Effector CD4-positive, alpha-beta T cell (primary cell): Measurements from ENCODE around the gene NCDN.

Source experiments
- DNase-seq: peaks from one replicate; pipeline ENCODE4 v3.0.0-alpha.2; 2020

The NCDN gene

GRCh38 chr1:35554266-35555211, 3.1 kb upstream of the NCDN start:
- no peak for DNase-seq

DNA sequence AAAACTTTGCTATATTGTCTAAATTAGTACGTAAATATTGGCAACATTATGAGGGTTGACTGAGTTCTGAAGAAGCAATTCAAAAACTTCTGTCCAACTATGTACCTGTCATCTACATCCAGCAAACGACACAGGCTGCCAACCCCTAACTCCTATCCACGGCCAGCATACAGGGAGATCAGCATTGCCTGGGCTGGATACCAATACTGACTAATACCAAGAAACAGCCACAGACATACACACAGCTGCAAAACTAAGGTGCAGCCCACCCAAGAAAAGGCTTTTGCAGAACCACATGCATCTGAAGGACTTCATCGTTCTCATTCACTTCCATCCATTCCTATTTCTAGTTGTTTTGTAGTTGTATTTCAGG, 2.4 kb upstream of the NCDN start:
- DNase-seq: no peak

GRCh38 chr1:35555601-35556477, 1.8 kb upstream of the NCDN start:
- DNase-seq: no peak

DNA sequence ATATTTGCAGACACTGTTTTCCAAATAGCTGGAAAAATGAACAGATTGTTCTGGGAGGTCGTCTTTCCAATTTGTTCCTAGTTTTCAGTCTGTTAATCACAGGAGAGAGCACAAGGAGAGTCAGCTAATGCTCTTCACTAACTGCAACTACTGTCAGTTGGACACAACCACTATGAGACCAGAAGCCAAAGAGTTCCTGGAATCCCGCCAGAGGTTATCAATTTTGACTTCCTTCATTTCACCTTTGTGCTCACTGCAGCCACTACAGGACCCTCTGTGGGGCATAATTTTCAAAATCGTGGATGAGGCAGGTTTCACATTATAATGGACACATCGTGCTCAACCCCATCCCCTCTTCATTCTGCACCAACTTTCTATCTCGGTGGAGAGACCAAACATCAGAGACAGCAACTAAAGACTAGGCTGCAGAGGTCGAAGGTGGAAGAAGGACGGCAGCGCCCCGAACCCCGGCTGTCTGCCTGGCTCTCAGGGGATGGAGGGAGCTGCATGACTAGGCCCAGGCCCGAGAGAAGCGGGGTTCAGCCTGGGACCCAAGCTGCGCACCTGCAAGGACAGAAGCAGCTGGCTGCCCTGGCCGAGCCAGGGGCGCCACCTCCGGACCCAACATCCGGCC, 998 bp upstream of the NCDN start:
- DNase-seq: no peak

DNA sequence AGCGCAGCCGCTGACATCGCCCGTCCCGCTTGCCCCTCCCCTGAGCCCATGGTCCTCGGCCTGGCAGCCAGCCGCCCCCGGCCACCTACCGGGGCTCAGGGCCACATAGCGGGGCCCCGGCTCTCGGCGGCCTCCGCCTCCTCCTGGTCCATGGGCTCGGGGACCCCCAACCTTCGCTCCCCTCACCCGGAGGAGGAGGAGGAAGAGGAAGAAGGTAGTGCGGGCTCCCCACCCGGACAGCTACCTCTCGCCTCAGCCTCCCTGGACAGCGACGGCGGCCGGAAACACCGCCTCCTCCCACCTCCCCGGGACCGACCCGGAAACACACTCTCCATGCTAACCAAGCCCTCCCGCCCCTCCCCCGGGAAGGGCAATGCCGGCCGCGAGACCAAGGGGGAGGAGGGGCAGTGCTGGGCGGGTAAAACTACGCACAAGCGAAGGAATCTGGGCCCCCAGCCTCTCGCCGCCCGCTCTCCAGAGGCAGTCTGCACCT, 435 bp upstream of the NCDN start, which contains the start of gene KIAA0319L:
Gene KIAA0319L, minus strand, starts transcription at position 286 of the 493 bp plus-strand sequence. CDS start 2,912 bp downstream, outside the sequence.
- no peak for DNase-seq

- no peak for DNase-seq
Observed at GRCh38 chr1:35558374-35559316, 1.0 kb downstream of the NCDN start.

DNA sequence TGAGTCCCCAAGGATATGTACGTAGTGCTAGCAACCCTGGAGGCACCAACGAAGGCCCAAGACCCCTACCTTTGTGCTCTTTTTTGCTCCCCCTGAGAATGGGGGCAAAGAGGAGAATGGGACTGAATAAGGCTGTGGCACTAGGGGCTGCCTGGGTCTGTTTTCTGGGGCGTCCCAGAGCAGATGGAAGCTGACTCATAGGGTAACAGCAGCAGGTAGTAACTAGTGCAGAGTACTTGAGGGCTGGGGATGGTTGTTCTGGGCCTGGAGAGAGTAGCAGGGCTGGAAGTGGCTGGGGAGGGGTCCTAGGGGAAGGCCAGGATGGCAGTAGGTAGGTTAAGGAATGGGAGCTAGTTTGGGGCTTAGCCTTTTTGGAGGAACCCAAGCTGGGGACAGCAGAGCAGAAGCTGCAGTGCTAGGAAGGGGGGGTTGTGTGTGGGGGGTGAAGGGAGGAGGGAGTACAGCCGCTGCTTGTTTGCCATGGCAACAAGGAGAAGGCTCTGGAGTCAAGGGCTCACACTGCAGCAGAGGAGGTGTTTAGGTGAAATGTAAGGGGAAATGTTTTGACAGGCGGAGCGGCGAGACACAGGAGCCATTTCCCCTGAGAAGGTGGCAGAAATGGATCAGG, 1.8 kb downstream of the NCDN start:
- DNase-seq: no peak

GRCh38 chr1:35560256-35561225, 2.9 kb downstream of the NCDN start:
- DNase-seq: no peak

- no peak for DNase-seq
Observed at GRCh38 chr1:35561297-35561971, 3.8 kb downstream of the NCDN start.

GRCh38 chr1:35561972-35562680, 4.5 kb downstream of the NCDN start:
- no peak for DNase-seq

DNA sequence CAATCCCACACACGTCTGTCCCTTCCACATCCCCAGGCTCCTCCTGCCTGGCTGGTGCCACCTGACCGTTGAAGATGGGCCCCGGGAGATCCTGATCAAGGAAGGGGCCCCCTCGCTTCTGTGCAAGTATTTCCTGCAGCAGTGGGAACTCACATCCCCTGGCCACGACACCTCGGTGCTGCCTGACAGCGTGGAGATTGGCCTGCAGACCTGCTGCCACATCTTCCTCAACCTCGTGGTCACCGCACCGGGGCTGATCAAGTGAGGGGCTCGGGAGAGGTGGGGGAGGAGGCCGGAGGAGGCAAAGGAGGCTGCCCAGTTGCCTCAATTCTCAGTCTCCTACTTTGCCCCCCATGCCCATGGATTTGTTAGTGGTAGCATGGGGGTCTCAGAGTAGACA, 5.6 kb downstream of the NCDN start:
- no peak for DNase-seq

DNA sequence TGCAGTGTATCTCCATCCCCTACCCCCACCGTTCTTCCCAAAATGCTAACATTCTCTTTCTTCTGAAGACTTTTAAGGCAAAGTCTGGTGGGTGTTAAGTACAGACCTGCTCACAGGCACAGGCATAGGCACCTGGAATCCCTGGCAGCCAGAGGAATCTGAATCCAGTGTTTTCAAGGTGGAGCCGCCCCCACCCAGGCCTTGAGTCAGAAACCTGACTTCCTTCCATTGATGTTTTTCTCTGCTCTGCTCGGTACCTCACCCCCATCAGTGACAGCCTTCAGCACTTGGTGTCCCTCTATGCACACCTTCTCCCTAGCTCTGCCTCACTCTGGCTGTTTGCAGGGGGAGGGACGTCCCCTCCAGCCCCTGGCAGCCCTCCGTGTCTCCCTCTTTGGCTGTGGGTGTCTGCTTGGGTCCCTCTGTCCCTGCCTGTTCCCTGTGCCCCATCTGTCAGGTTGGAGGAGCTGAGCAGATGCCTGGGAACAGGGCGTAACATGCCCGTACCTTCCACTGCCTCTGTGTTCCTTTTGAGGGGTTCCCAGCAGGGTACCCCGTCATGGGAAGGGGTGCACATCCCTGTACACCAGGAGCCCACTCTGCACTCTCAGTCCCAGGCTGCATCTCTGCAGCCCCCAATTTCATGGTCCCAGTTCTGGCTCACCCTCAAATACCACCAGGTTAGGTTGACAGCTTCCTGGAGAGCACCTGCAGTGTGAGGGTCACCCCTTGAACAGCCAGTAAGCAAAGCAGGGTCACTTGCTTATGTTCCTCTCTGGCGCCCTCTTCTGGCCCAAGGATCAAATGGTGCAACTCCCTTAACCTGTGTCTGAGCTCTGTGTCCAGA, 6.7 kb downstream of the NCDN start:
- peak; percentile 79 for DNase-seq

DNA sequence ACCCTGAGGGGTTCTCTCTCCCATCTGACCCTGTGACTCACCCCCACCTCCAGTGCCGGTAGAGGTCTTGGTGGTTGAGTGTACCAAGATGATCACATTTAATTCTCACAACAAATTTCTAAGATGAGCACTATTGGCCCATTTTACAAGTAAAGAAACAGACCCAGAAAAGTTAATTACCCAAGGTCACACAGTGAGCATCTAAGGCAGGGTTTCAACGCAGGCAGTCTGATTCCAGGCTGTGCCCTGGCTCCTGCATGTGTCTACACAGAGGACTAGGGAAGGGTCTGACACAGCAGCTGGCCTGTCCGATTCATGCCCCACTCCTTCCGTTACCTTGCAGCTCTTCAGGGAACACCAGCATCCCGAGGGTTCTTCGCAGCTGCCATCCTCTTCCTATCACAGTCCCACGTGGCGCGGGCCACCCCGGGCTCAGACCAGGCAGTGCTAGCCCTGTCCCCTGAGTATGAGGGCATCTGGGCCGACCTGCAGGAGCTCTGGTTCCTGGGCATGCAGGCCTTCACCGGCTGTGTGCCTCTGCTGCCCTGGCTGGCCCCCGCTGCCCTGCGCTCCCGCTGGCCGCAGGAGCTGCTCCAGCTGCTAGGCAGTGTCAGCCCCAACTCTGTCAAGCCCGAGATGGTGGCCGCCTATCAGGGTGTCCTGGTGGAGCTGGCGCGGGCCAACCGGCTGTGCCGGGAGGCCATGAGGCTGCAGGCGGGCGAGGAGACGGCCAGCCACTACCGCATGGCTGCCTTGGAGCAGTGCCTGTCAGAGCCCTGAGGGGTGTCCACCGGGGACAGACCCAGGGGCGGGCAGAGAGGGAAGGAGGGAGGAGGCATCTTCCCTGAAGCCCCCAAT, 7.5 kb downstream of the NCDN start:
- DNase-seq: no peak

GRCh38 chr1:35565742-35566133, 8.1 kb downstream of the NCDN start:
- no peak for DNase-seq

DNA sequence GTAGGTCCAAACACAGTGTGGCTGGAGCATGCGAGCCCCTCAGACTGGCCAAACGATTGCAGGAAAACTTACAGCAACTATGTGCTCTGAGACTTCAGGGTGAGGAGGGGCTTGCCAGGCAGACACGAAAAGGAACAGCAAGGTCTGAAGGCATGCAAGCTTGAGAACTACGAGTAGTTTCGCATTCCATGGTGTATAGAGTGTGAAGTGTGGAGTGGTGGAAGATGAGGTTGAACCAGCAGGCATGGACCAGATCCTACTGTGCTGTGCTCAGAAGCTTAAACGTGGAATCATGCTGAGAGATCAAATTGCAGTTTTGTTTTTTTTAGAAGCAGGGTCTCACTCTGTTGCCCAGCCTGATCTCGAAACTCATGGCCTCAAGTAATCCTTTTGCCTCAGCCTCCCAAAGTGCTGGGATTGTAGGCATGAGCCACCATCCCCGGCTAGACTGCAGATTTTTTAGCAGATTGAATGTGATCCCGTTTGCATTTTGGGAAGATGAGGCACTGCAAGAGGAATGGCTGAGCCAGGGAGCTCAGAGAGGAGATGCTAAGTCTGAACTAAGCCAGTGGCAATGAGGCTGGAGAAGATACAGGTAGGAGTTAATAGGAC, 10.5 kb downstream of the NCDN start:
- no peak for DNase-seq

- peak; percentile 42 for DNase-seq
Observed at GRCh38 chr1:35568975-35569395, 11.4 kb downstream of the NCDN start.
